Progenitor cell of endocrine pancreas (in vitro differentiated cells): ENCODE results near the gene PXMP4. TPM values are rescaled to one million over a fixed set of nuclear protein-coding genes. Genes with fewer than 3 reads are reported as not detected.

Experiments used
- DNase-seq: peaks from one replicate; pipeline ENCODE4 v3.0.0; 2021; ENCODE audit warnings: low spot score; ENCODE audit not compliant: unreplicated experiment
- H3K27ac Mint-ChIP-seq: 2 replicates; pipeline ENCODE4 v1.8.0; 2021; ENCODE audit warnings: mild to moderate bottlenecking, moderate library complexity, mixed read lengths
- H3K27me3 Mint-ChIP-seq: 2 replicates; pipeline ENCODE4 v1.8.0; 2021; ENCODE audit warnings: mixed read lengths
- H3K36me3 Mint-ChIP-seq: 2 replicates; pipeline ENCODE4 v1.8.0; 2022; ENCODE audit warnings: mixed read lengths; ENCODE audit not compliant: insufficient read depth
- H3K4me1 Mint-ChIP-seq: 2 replicates; pipeline ENCODE4 v1.8.0; 2021; ENCODE audit warnings: low read depth, mixed read lengths
- H3K4me3 Mint-ChIP-seq: 2 replicates; pipeline ENCODE4 v1.8.0; 2021; ENCODE audit warnings: low read depth, mild to moderate bottlenecking, moderate library complexity, mixed read lengths
- H3K9me3 Mint-ChIP-seq: 2 replicates; pipeline ENCODE4 v1.8.0; 2021; ENCODE audit warnings: low read depth, mixed read lengths
- total RNA-seq: library from RNA; stranded (reverse); gene quantifications from 2 replicates; pipeline ENCODE4 v1.2.1, GENCODE V29; 2021
- TF ChIP-seq, protein P1 (sequence below): fragments of 200-600 bp; sonication (generic); IDR thresholded peaks from one replicate; pipeline ENCODE4 v1.5.0; 2021; ENCODE audit warnings: antibody characterized with exemption, mild to moderate bottlenecking; ENCODE audit not compliant: unreplicated experiment

PXMP4 gene
- total RNA-seq, 1 donor from 2014 or later = 5.0 TPM

DNA sequence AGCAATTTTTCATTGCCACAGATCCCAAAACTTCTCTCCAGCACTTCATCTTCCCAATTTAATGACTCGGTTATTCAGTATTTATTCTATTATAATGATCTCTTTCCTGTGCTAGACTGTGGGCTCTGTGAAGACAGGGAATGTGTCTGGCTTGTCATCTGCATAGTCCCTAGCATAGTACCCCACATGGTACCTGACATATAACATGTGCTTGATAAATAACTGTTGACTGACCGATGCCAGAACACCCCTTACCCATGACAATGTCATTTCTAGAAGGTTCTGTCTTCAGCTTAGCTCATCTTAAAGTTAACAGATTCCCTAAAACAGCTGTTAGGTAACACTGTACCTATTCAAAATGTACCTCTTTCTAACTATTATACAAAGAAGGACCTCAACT, 3.6 kb downstream of the PXMP4 start:
- TF ChIP-seq, protein P1, sequence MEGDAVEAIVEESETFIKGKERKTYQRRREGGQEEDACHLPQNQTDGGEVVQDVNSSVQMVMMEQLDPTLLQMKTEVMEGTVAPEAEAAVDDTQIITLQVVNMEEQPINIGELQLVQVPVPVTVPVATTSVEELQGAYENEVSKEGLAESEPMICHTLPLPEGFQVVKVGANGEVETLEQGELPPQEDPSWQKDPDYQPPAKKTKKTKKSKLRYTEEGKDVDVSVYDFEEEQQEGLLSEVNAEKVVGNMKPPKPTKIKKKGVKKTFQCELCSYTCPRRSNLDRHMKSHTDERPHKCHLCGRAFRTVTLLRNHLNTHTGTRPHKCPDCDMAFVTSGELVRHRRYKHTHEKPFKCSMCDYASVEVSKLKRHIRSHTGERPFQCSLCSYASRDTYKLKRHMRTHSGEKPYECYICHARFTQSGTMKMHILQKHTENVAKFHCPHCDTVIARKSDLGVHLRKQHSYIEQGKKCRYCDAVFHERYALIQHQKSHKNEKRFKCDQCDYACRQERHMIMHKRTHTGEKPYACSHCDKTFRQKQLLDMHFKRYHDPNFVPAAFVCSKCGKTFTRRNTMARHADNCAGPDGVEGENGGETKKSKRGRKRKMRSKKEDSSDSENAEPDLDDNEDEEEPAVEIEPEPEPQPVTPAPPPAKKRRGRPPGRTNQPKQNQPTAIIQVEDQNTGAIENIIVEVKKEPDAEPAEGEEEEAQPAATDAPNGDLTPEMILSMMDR = no peak
- Mint-ChIP-seq H3K9me3 (peaks cover 7% of the 10 kb centered on the region), H3K27me3 (no peaks in the 10 kb centered on the region), H3K4me1 (peaks cover 2% of the 10 kb centered on the region), H3K4me3 (no peak overlapping the region), H3K27ac (no peak overlapping the region), H3K36me3 (peaks cover 2% of the 10 kb centered on the region)
- no peak for DNase-seq

DNA sequence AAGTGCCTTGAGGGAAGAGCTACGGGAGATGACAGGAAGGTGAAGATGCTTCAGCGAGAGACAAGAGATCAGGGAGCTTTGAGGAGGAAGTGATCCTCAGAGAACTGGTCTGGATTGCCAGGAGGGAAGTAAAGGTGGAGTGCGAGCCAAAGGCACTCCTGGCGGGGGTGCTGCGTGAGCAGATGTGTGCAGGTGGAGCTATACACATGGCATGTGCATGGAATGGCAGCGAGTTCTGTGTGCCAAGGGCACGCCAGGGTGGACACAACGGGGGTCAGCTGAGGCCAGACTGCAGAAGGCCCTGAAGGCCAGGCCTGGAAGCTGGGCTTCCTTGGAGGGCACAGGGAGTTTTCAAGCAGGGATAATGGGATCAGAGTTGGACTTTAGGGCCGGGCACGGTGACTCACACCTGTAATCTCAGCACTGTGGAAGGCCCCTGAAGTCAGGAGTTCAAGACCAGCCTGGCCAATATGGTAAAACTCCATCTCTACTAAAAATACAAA, 6.2 kb downstream of the PXMP4 start:
- no peak overlapping the region for H3K4me3 Mint-ChIP-seq
- DNase-seq = no peak
- no peaks in the 10 kb centered on the region for H3K4me1 Mint-ChIP-seq
- H3K27ac Mint-ChIP-seq = no peak overlapping the region
- no peaks in the 10 kb centered on the region for H3K36me3 Mint-ChIP-seq
- H3K27me3 Mint-ChIP-seq = no peaks in the 10 kb centered on the region
- TF ChIP-seq, protein P1 = no peak
- no peaks in the 10 kb centered on the region for H3K9me3 Mint-ChIP-seq

- H3K27ac Mint-ChIP-seq = no peak overlapping the region
- no peaks in the 10 kb centered on the region for H3K36me3 Mint-ChIP-seq
- H3K4me1 Mint-ChIP-seq = peaks cover 4% of the 10 kb centered on the region
- no peak overlapping the region for H3K4me3 Mint-ChIP-seq
- no peaks in the 10 kb centered on the region for H3K27me3 Mint-ChIP-seq
- TF ChIP-seq, protein P1 = no peak
- no peak for DNase-seq
- H3K9me3 Mint-ChIP-seq = no peaks in the 10 kb centered on the region
Observed at GRCh38 chr20:33711446-33711738, 8.7 kb downstream of the PXMP4 start.

- Mint-ChIP-seq H3K4me1 (peaks cover 4% of the 10 kb centered on the region), H3K4me3 (no peak overlapping the region), H3K9me3 (no peaks in the 10 kb centered on the region), H3K27ac (no peak overlapping the region), H3K27me3 (no peaks in the 10 kb centered on the region), H3K36me3 (no peaks in the 10 kb centered on the region)
- TF ChIP-seq, protein P1 = no peak
- no peak for DNase-seq
Observed at GRCh38 chr20:33710681-33711445, 9.2 kb downstream of the PXMP4 start.

DNA sequence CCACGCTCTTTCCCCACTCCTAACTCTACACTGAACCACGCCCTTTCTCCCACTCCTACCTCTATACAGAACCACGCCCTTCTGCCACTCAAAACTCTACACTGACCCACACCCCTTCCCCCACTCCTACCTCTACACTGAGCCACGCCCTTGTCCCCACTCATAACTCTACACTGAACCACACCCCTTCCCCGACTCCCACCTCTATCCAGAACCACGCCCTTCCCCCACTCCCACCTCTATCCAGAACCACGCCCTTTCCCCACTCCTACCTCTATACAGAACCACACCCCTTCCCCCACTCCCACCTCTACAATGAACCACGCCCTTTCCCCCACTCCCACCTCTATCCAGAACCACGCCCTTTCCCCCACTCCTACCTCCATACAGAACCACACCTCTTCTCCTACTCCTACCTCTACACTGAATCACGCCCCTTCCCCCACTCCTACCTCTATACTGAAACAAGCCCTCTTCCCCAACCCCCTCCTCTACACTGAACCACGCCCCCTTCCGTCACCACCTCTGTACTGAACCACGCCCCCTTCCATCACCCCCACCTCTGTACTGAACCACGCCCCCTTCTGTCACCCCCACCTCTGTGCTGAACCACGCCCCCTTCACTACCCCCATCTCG, 10.1 kb downstream of the PXMP4 start:
- H3K27ac Mint-ChIP-seq = no peak overlapping the region
- no peak for DNase-seq
- no peaks in the 10 kb centered on the region for H3K36me3 Mint-ChIP-seq
- no peak overlapping the region for H3K4me3 Mint-ChIP-seq
- peaks cover 4% of the 10 kb centered on the region for H3K4me1 Mint-ChIP-seq
- no peaks in the 10 kb centered on the region for H3K27me3 Mint-ChIP-seq
- TF ChIP-seq, protein P1 = no peak
- H3K9me3 Mint-ChIP-seq = no peaks in the 10 kb centered on the region
